Measurements from ENCODE around the gene TSHZ2.

Gene TSHZ2

GRCh38 chr20:53352727-53353440, 380.7 kb downstream of the TSHZ2 start:
- DNase-seq (ENCODE audit: low read depth), result no peak
- TF ChIP-seq CTCF (IDR thresholded peaks at IDR 0.05; ENCODE audit: low read depth, low read length, missing control alignments), result no peak
- no peak overlapping the region for H3K4me3 ChIP-seq (ENCODE audit: low read depth, low read length)

- DNase-seq (ENCODE audit: low read depth), result no peak
- no peak for TF ChIP-seq CTCF (IDR thresholded peaks at IDR 0.05; ENCODE audit: low read depth, low read length, missing control alignments)
- H3K4me3 ChIP-seq (ENCODE audit: low read depth, low read length), result no peak overlapping the region
Observed at GRCh38 chr20:53354314-53354713, 382.2 kb downstream of the TSHZ2 start.

GRCh38 chr20:53355790-53356189, 383.6 kb downstream of the TSHZ2 start:
- no peak overlapping the region for H3K4me3 ChIP-seq (ENCODE audit: low read depth, low read length)
- TF ChIP-seq CTCF (IDR thresholded peaks at IDR 0.05; ENCODE audit: low read depth, low read length, missing control alignments), result no peak
- no peak for DNase-seq (ENCODE audit: low read depth)

- no peak for DNase-seq (ENCODE audit: low read depth)
- no peak for TF ChIP-seq CTCF (IDR thresholded peaks at IDR 0.05; ENCODE audit: low read depth, low read length, missing control alignments)
- H3K4me3 ChIP-seq (ENCODE audit: low read depth, low read length), result no peak overlapping the region
Observed at GRCh38 chr20:53359425-53359824, 387.3 kb downstream of the TSHZ2 start.

GRCh38 chr20:53360852-53361251, 388.7 kb downstream of the TSHZ2 start:
- H3K4me3 ChIP-seq (ENCODE audit: low read depth, low read length), result no peak overlapping the region
- no peak for DNase-seq (ENCODE audit: low read depth)
- TF ChIP-seq CTCF (IDR thresholded peaks at IDR 0.05; ENCODE audit: low read depth, low read length, missing control alignments), result no peak

- H3K4me3 ChIP-seq (ENCODE audit: low read depth, low read length), result no peak overlapping the region
- DNase-seq (ENCODE audit: low read depth), result no peak
- TF ChIP-seq CTCF (IDR thresholded peaks at IDR 0.05; ENCODE audit: low read depth, low read length, missing control alignments), result no peak
Observed at GRCh38 chr20:53362736-53363135, 390.6 kb downstream of the TSHZ2 start.

- no peak for DNase-seq (ENCODE audit: low read depth)
- no peak for TF ChIP-seq CTCF (IDR thresholded peaks at IDR 0.05; ENCODE audit: low read depth, low read length, missing control alignments)
- H3K4me3 ChIP-seq (ENCODE audit: low read depth, low read length), result no peak overlapping the region
Observed at GRCh38 chr20:53364646-53365045, 392.5 kb downstream of the TSHZ2 start.

Measured in GM12864 (cell line).